Upper lobe of left lung (tissue), 6 donors: ENCODE measurements around the gene BANF2. TPM values are rescaled to one million over a fixed set of nuclear protein-coding genes. Genes with fewer than 3 reads are reported as not detected.
"Not testable (repeated sequence)": the region's sequence is repeated elsewhere in the genome, so short reads cannot be mapped to it uniquely, and the experiment has no call there.

Experiments
- ATAC-seq, 2 donors: fragments of 200-7000 bp; cut with Tn5 transposase; one replicate each; pipeline ENCODE4 v1.9.1; 2022; ENCODE audit warnings: mild to moderate bottlenecking in 2 of 2, moderate library complexity in 2 of 2; ENCODE audit not compliant: low FRiP score in 2 of 2
- DNase-seq, 2 donors: peaks; one replicate each; pipeline ENCODE4 v3.0.0-alpha.2; 2019 to 2020
- H3K27ac ChIP-seq, 4 donors: fragments of 200-600 bp; sonication (generic); one replicate each; pipeline ENCODE4 v1.5.1; 2016 to 2019
- H3K27me3 ChIP-seq, 4 donors: fragments of 200-600 bp; sonication (generic); one replicate each; pipeline ENCODE4 v1.5.1; 2017 to 2019
- H3K36me3 ChIP-seq, 4 donors: fragments of 200-600 bp; sonication (generic); one replicate each; pipeline ENCODE4 v1.5.1; 2016 to 2019
- H3K4me1 ChIP-seq, 4 donors: fragments of 200-600 bp; sonication (generic); one replicate each; pipeline ENCODE4 v1.5.1; 2018 to 2019
- H3K4me3 ChIP-seq, 4 donors: fragments of 200-600 bp; sonication (generic); one replicate each; pipeline ENCODE4 v1.5.1; 2017 to 2019; ENCODE audit warnings: mild to moderate bottlenecking in 2 of 4, moderate library complexity in 1 of 4
- H3K9me3 ChIP-seq, 4 donors: fragments of 200-600 bp; sonication (generic); one replicate each; pipeline ENCODE4 v1.5.1; 2018 to 2019
- CTCF ChIP-seq, 6 experiments: fragments of 450-650 bp in 4 of 6; fragments of 200-600 bp in 2 of 6; sonication (generic) in 2 of 6; IDR thresholded peaks; one replicate each; pipeline ENCODE4 v1.5.1; 2016 to 2019; ENCODE audit warnings: antibody characterized with exemption in 6 of 6
- EP300 ChIP-seq, 4 donors: sonication (generic); formaldehyde crosslinking; IDR thresholded peaks; one replicate each; pipeline ENCODE4 v1.5.1; 2017; ENCODE audit warnings: antibody characterized with exemption in 4 of 4, control low read depth in 2 of 4
- POLR2A ChIP-seq, 4 donors: fragments of 450-650 bp; IDR thresholded peaks; one replicate each; pipeline ENCODE4 v1.5.1; 2016 to 2017; ENCODE audit warnings: antibody characterized with exemption in 4 of 4, mild to moderate bottlenecking in 2 of 4
- POLR2AphosphoS5 ChIP-seq, 2 donors: sonication (generic); formaldehyde crosslinking; IDR thresholded peaks; one replicate each; pipeline ENCODE4 v1.5.1; 2017; ENCODE audit warnings: antibody characterized with exemption in 2 of 2
- WGBS, 2 donors: methylation state at CpG; one replicate each; pipeline ENCODE4 v1.1.5; 2017 to 2018; 5-methylcytosine and 5-hydroxymethylcytosine counted together
- total RNA-seq, 6 donors: library from RNA; depleted of rRNA in 4 of 6; stranded (reverse); fragments of >200 nt in 4 of 6; gene quantifications; one replicate each; pipeline versions ENCODE4 v1.1.0 to v1.2.1, GENCODE V29; 2016 to 2021
- donor health status: DM: no; HTN: no; CAD: no; lungs with moderate emphysema.
- donor health status: DM: no; HTN: yes; CAD: no; lungs with severe emphysema.

BANF2 gene
- total RNA-seq, 6 donors from 2014 or later: not detected

- Histone ChIP-seq H3K27ac (no peak overlapping the region), H3K27me3 (no peaks in the 10 kb centered on the region), H3K4me3 (no peak overlapping the region), H3K9me3 (no peaks in the 10 kb centered on the region), H3K4me1 (peaks cover 0 to 5% (median 2%) of the 10 kb centered on the region in 4 donors), H3K36me3 (no peaks in the 10 kb centered on the region)
- WGBS, 2 donors: 80 to 87% methylated on average over 2 of the region's 2 CpGs
- DNase-seq: no peak
- ATAC-seq: no peak
- TF ChIP-seq CTCF (IDR thresholded peaks at IDR 0.05): no peak
Measured at GRCh38 chr20:17776551-17776950, 76.8 kb downstream of the BANF2 start.

- WGBS, 2 donors: 88% methylated on average over 25 of the region's 32 CpGs; no CpG with 5 or more reads in 1 of the 2 donors
- not testable (repeated sequence) for ATAC-seq, H3K4me1 ChIP-seq, H3K4me3 ChIP-seq, H3K36me3 ChIP-seq, H3K27ac ChIP-seq, H3K9me3 ChIP-seq, H3K27me3 ChIP-seq
- DNase-seq: peak in 1 of 2 donors; percentile 70
Measured at GRCh38 chr20:17779011-17779410, 79.2 kb downstream of the BANF2 start.

GRCh38 chr20:17782768-17783167, 83.0 kb downstream of the BANF2 start:
- Histone ChIP-seq H3K36me3 (no peaks in the 10 kb centered on the region), H3K27ac (no peak overlapping the region), H3K4me3 (no peak overlapping the region), H3K4me1 (peaks cover 4 to 7% (median 5%) of the 10 kb centered on the region in 4 donors), H3K9me3 (no peaks in the 10 kb centered on the region), H3K27me3 (no peaks in the 10 kb centered on the region)
- 59 to 63% methylated on average over 3 of the region's 3 CpGs for WGBS, 2 donors
- DNase-seq: no peak
- ATAC-seq: no peak
- no peak for TF ChIP-seq POLR2AphosphoS5 (IDR thresholded peaks at IDR 0.05)
- TF ChIP-seq EP300 (IDR thresholded peaks at IDR 0.05): no peak
- TF ChIP-seq CTCF (IDR thresholded peaks at IDR 0.05): no peak
- TF ChIP-seq POLR2A (IDR thresholded peaks at IDR 0.05): no peak

GRCh38 chr20:17783671-17784070, 83.9 kb downstream of the BANF2 start:
- TF ChIP-seq POLR2AphosphoS5 (IDR thresholded peaks at IDR 0.05) (no peak), CTCF (IDR thresholded peaks at IDR 0.05) (no peak)
- peaks cover 4 to 7% (median 5%) of the 10 kb centered on the region in 4 donors for H3K4me1 ChIP-seq
- no peak for ATAC-seq
- WGBS, 2 donors: 66 to 73% methylated on average over 6 of the region's 6 CpGs
- H3K9me3 ChIP-seq: no peaks in the 10 kb centered on the region
- H3K27ac ChIP-seq: no peak overlapping the region
- H3K4me3 ChIP-seq: no peak overlapping the region
- no peaks in the 10 kb centered on the region for H3K27me3 ChIP-seq
- no peaks in the 10 kb centered on the region for H3K36me3 ChIP-seq
- no peak for DNase-seq

GRCh38 chr20:17785007-17785406, 85.2 kb downstream of the BANF2 start:
- TF ChIP-seq POLR2AphosphoS5 (IDR thresholded peaks at IDR 0.05) (no peak), CTCF (IDR thresholded peaks at IDR 0.05) (no peak), EP300 (IDR thresholded peaks at IDR 0.05) (no peak), POLR2A (IDR thresholded peaks at IDR 0.05) (no peak)
- no peak overlapping the region for H3K4me3 ChIP-seq
- no peak overlapping the region for H3K27ac ChIP-seq
- no peaks in the 10 kb centered on the region for H3K36me3 ChIP-seq
- 53 to 61% methylated on average over 5 of the region's 5 CpGs for WGBS, 2 donors
- H3K4me1 ChIP-seq: peaks cover 4 to 7% (median 5%) of the 10 kb centered on the region in 4 donors
- DNase-seq: peak in 1 of 2 donors; percentile 46
- ATAC-seq: no peak
- H3K27me3 ChIP-seq: no peaks in the 10 kb centered on the region
- no peaks in the 10 kb centered on the region for H3K9me3 ChIP-seq

Other genes with a start within 250 kb of the BANF2 start
- gene BFSP1, start 168.6 kb upstream of the BANF2 start, total RNA-seq: 1 to 10 TPM in 4 of 6 donors, under 1 TPM in 1, not detected in 1; 0.97 to 5.2 (median 2.9) TPM
- 100 to 1,000 TPM; 235 to 735 (median 513) TPM for gene DSTN, start 129.9 kb upstream of the BANF2 start, total RNA-seq
- gene RRBP1, start 17.7 kb upstream of the BANF2 start, total RNA-seq: 100 to 1,000 TPM; 143 to 256 (median 172) TPM